Stimulated activated CD4-positive, alpha-beta T cell treated with anti-CD3 and anti-CD28 coated beads, TNF-alpha, amount 100 ng/mL, for 4 hours (primary cell): ENCODE measurements around the gene ARFGAP1.

Experiments
- DNase-seq, 3 experiments: peaks; one replicate each; pipeline ENCODE4 v3.0.0-alpha.2; 2020; ENCODE audit warnings: low read depth in 3 of 3

The ARFGAP1 gene

DNA sequence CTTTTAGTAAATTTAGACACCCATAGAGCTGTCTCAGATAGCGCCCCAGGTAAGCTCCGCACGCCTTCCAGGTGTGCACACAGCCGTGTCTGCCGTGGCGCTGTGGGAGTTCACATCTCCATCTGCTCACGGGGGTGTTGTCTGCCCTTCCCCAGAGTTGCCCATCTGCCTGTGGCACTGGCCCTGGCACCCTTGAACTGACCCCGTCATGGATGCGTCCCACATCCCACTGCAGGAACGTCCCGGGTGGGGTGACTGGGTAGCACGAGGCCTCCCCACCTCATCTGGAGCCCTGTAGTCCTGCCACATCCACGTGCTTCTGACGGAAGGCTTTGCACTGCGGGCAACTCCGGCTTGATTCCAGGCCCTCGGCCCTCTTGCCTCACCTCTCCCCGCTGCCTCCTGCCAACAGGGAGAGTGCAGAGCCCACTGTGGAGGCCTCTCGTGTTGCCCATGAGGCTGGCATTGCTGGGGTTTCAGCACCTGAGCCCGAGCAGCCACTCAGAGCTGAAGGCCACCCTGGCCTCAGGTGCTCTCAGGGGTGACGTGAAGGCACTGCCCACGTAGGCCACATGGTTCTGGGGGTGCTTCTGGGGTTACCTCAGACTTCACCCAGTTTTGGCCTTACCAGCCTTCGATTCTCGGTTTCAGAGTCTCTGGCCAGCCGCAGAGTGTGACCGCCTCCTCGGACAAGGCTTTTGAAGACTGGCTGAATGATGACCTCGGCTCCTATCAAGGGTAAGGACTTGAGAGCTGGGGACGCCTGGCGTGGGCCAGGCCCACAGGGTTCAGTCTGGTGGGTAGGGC is 5.1 kb downstream of the ARFGAP1 start:
- DNase-seq, result no peak

DNA sequence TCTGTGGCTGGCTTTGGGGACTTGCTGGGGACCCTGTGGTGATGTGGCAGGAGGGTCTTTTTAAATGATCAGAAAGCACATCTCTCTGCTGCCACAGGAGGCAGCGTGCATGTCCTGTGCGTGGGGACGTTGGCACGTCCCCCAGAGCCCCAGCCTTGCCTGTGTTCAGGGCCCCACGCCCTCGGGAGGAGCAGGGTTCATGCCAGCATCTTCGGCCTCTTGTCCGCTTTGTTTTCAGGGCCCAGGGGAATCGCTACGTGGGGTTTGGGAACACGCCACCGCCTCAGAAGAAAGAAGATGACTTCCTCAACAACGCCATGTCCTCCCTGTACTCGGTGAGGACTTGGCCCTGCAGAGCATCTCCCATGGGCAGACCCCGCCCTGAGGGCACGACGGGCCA is 6.0 kb downstream of the ARFGAP1 start:
- DNase-seq, result no peak

DNA sequence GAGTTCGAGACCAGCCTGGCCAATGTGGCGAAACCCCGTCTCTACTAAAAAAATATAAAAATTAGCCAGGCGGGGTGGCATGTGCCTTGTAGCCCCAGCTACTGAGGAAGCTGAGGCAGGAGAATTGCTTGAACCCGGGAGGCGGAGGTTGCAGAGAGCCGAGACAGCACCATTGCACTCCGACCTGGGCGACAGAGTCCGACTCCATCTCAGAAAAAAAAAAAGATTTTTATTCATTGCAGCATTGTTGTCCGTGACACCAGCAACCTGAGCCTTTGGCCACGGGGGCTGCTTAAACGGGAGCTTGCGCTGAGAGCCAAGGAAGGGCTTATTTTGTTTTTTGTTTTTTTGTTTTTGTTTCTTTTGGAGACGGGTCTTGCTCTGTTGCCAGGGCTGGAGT is 7.3 kb downstream of the ARFGAP1 start:
- no peak for DNase-seq

DNA sequence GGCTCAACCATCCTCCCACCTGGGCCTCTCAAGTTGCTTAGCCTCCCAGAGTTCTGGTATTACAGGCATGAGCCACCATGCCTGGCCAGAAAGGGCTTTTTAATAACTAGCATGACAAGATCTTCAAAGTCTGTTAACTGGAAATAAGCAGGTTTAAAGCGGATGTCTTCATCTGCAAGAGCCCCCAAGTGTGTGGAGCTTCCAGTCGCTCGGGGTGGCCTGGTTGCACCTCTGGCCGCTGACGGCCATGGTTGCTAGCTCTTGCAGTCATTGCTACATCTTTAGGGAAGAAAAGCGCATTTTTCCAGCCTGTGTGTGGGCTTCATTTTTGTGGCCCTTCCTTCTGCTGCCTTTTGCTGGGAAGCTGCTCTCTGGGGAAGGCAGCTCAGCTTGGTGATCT is 7.8 kb downstream of the ARFGAP1 start:
- DNase-seq, result no peak

DNA sequence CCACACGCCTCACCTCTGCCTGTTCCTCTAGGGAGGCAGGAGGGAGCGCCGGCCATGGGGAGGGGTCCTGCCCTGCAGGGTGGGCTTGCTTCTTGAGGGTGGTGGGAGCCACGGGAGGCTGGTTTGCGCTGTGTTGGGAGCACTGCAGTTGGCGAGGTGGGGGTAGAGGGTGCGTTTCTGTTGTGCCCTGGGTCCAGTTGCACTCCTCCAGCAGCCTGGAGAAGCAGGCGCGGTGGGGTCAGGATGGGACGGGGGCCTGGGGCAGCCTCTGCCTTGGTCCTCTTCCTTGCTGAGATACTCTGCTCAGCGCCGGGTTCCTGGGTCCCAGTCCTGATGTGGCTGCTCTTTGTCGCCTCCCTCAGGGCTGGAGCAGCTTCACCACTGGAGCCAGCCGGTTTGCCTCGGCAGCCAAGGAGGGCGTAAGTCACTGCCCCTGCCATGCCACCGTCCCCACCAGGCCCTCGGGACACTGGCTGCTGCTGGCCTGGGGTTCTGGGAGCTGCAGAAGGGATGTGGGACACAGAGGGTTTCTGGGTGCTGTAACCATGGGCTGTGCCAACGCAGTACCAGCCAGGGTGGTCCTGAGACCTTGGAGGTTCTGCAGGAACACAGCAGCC is 8.4 kb downstream of the ARFGAP1 start:
- DNase-seq, result no peak

DNA sequence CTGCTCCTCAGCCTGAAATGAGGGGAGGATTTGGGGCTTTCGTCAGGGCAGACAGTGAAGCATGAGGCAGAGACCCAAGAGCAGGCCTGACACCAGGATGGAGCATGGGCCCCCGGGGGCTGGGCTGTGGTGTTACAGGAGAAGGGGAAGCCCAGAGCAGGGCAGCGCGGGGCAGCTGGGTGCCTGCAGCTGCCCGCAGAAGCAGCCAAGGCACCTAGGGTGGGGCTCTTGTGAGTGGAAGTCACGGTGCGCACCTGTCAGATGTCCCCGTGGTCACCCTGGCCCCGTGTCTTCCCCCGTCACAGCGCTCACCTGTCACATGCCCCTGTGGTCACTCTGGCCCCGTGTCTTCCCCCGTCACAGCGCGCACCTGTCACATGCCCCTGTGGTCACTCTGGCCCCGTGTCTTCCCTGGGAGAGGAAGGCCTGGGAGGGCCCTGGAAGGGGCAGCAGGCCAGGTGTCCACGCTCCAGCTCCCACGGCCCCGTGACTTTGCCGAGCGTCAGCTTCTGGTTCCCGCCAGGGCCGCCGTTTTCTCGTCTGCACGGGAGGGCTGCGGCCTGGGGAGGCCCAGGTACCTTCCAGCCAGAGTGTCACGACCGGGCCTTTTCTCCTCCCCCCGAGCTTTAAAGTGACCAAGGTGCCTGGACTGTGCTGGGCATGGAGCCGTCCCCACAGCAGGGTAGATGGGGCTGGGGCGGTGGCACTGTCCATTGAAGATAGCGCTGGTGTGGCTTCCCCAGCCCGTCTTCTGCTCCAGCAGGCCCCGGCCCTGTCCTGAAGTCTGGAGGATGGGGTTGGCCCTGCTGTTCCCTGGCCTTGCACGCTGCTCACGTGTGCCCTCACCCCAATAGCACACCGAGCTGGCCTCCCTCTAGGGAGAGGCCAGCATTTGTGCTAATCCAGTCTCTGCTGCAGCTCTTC is 9.4 kb downstream of the ARFGAP1 start:
- DNase-seq, result no peak

DNA sequence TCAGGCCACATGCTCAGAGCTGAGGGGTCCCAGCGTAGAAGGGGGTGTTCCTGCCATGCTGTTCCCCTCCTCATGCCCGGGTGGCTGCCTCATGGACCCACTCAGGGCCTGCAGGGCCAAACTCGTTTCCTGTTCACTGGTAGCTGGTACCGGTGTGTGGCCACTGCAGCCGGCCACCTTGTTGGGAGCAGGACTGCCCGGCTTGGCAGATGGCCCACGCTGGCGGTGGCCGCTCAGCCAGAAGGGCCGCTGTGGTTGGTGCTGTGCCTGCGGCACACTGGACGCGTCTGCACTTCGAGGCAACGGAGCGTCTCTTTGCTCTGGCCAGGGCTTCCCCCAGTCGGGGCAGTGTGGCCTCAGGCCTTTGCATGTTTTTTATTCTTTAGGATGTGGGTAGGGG is 10.3 kb downstream of the ARFGAP1 start:
- no peak for DNase-seq

DNA sequence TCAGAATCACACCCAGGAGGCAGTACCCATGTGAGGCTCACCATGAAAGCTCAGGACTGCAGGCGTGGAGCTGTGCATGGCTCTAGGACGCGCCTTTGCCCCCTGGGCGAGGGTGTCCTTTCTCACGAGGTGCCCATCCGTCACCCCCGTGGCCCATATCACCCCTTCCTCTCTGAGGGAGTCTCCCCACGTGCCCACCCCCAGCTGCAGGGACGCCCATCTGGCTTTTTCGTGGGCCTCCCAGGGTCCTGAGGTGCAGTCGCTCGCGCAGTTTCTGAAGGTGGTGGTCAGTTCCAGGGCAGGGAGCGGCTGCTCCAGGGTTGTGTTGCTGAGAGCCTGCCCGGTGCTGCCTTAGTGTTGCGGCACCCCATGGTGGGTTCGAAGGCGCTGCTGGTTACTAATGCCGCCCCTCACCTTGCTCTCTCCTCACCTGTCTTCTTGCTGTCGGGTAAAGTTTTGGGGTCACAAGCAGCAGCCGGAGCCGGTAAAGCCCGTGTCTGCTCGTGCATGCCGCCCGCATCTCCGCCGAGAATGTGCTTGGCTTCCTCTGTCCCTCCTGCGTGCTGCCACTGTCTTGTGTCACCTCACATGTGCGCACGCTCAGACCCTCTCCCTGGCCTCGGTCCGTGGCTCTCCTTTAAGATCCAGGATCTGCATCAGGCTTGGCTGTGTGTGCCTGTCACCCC is 10.9 kb downstream of the ARFGAP1 start:
- no peak for DNase-seq

DNA sequence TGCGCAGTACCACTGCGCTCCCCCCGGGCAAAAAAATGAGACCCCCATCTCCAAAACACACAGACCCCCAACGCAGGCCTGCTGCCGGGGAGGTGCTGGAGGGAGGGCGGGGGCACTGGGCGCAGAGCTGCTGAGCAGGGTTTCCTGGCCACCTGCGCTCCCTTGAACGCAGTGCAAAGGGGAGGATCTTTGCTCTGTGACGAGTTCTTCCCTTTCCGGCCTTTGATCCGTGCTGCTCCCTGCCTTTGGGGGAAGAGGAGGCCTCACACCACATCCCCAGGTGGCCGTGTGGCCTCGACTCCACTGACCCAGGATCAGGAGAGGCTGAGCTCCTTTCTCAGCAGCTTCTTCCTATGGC is 11.4 kb downstream of the ARFGAP1 start:
- no peak for DNase-seq

DNA sequence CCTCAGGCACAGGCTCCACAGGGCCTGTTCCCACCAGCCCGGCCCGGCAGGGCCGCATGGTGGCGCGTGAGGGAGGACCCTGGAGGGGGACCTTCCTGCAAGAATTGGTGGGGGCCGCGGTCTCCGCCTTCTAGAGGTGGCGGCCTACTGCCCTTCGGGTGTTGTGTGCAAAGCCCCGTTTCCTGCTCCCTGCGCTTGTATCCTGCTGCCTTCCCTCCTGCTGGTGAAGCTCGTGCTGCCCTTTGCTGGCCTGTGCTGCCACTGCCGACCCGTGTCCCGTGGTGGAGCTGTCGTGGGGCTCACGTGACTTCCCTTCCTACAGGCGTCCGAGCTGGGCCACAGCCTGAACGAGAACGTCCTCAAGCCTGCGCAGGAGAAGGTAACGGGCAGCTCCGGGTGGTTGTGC is 11.9 kb downstream of the ARFGAP1 start:
- DNase-seq, result no peak

DNA sequence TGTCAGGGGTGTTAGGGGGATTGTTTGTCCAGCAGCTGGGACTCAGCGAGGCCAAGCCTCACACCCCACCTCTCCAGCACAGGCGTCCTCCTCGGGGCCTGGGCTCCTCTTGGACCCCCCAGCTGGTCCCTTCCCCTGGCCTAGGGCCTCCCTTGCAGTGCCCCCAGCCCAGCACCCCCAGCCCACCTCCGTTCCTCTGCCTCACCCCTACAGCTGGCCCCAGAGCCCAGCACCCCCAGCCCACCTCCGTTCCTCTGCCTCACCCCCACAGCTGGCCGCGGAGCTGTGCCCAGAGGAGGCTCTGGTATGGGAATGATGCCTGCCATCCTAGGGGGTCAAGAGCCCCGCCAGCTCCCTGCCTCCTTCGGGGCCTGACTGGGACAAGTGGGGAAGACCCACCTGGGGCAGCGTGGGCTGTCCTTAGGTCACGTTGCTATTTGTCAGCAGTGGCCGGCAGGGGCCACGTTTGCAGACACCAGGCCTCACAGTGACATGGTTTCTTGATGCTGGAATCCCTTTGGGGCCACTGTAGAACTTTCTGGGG is 12.4 kb downstream of the ARFGAP1 start:
- no peak for DNase-seq

DNA sequence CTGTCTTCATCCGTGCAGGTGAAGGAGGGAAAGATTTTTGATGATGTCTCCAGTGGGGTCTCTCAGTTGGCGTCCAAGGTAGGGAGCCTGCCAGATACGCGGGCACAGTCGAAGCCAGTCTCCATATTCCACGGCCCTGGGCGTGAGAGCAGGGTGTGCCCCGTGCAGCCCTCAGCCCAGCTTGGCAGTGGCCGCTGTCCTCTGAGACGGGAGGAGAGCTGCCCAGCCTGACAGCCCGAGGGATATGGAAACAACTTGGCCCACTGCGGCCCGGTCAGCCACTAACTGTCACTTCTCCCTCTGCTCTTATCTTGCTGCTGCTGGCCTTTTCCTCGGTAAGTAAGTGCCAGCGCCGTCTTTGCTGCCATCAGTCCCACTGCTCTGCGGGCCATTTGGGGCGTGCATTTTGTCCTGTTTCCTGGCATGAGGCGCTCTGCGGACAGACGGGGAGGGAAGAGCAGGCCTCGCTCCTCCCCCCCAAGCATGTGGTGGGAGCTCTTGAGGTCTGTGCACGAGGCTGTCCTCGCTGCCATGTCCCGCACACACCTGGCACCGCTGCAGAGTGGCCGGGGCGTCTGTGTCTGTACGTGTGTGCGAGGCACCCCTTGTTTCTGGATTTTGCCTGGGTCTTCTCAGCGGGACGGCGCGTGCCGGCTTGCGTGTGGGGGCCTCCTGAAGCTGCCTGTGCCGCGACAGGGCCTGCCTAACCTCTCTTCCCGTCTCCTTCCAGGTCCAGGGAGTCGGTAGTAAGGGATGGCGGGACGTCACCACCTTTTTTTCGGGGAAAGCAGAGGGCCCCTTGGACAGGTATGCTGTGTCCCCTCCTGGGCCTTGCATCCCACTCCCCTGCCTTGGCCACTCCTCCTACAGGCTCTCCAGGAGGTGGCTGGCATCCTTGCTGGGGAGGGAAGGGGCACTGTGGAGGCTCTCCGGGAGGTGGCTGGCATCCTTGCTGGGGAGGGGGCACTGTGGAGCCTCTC is 13.3 kb downstream of the ARFGAP1 start:
- no peak for DNase-seq

DNA sequence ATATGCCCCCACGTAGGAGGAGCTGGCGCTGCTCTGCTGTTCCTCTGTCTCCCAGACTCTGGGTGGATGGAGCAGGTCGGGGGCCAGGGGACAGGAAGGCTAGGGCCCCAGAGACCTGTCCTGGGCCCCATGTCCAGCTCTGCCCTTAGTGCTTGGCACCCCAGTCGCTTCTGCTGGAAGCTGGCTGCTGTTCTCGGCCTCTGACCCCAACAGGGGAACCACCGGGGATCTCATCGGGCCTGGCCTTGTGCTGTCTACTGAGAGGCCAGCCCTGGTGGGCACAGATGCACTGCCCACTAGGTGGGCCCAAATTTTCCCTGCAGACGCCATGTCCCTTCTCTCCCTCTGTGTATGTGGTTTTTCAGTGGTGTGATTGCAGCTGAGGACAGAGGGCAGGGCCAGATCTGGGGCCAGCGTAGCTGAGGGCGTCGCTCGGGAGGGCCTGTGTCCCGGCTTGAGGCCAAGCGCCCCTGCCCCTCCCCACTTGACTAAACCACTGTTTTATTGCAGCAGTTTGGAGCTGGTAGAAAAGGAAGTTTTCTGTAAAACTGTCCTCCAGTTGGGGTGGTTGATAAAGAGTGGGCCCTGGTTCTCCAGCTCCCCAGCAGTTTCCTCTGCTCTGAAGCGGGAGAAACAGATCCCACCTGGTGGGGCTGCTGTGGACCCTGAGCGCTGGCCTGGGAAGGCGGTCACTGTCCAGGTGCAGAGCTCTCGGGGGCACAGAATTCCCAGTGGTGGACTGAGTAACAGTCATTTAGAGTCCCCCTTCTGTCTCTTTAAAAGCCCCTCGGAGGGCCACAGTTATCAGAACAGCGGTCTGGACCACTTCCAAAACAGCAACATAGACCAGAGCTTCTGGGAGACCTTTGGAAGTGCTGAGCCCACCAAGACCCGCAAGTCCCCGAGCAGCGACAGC is 14.4 kb downstream of the ARFGAP1 start:
- DNase-seq, result no peak

DNA sequence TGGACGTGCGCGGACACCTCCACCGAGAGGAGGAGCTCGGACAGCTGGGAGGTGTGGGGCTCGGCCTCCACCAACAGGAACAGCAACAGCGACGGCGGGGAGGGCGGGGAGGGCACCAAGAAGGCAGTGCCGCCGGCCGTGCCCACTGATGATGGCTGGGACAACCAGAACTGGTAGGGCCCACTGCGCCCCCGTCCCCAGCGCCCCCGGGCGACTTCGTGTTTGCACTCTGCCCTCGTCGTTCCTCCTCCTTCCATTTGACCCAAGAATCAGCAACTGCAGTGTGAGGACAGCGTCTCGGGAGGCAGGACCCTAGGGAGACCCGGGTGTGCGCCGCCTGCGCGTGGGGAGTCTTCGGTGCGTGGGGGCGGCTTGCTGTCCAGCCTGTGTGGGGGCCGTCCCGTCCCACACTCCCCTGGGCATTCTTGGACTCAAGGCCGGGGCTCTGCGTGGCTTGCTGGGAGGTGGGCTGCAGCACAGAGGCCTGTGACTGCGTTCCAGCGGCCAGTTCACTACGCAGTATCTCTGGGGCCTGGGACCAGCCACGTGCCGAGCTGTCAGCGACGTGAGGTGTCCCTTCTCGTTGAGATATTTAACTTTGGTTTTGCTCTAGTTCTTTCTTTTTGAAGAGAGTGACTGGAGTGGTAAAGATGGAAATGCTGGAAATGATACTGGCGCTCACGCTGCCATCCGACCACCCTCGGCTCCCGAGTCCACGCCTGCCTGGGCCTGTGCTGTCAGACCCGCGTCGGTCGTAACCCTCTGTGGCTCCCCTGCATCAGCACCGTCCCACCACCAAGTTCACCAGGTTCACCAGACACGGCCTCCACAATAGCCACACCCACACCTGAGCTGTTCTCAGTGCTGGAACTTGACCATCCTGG is 15.3 kb downstream of the ARFGAP1 start:
- no peak for DNase-seq

DNA sequence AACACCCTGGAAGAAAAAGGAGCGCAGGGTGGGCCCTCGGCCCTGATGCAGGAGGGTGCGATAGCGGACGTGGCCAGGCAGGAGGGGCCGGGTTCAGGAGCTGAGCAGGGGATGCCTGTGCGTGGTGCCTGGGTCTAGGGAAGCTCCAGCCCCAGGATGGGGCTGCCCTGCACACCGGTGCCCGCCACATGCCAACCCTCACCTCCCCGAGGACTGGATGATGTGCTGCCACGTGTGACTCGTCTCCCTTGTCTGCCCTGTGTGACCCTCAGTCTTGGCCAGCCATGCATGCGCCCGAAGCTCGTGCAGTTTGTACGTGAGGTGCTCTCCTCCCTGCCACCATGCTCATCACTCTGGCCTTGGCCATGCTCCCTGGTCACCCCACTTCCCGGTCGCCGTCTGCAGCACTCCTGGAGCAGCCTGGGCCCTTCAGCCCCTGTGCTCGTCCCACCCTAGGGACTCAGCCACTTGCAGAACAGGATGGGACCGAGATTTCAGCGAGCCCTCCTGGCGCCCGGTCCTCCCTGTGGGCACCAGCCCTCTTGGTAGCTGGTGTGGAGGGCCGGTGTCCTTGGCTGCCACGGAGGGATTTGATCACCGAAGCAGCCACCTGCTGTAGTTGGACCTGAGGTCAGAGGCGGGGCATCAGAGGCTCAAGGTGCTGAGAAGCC is 16.1 kb downstream of the ARFGAP1 start:
- DNase-seq, result no peak

DNA sequence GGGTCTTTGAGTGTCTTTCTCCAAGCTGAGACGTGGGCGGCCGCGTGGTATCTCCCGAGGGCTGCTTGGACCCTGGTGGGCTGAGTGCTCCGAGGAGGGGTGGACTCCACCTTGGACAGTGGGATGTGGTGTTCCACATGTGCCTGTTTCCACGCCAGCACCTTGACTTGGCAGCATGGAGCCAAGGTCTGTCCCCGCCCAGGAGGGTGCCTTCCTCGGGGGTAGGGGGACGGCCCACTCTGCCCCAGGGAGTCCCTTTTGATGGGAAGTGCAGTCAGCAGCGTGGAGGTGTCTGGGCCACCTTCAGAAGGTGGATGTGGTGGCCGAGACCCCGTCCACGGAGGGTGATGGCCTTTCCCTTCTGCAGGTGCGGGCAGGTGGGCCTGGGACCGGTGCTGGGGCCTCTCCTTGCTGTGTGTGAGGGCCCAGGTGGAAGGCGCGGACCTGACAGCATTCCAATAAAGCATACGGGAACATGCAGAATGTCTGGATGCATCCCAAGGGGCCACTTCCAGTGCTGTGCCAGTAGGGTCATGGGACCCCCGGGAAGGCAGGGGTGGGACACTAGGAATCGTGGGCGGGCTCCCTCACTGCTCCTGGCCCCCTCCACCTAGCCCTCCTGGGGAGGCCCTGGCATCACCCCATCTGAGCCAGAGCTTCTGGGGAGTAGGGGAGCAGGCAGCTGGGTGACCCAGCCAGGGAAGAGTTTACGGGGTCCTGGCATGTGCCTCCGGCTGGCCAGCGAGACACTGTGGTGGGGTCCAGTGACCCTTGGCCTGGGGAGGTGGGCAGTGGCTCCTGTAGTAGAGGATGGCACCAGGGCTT is 16.9 kb downstream of the ARFGAP1 start:
- no peak for DNase-seq

DNA sequence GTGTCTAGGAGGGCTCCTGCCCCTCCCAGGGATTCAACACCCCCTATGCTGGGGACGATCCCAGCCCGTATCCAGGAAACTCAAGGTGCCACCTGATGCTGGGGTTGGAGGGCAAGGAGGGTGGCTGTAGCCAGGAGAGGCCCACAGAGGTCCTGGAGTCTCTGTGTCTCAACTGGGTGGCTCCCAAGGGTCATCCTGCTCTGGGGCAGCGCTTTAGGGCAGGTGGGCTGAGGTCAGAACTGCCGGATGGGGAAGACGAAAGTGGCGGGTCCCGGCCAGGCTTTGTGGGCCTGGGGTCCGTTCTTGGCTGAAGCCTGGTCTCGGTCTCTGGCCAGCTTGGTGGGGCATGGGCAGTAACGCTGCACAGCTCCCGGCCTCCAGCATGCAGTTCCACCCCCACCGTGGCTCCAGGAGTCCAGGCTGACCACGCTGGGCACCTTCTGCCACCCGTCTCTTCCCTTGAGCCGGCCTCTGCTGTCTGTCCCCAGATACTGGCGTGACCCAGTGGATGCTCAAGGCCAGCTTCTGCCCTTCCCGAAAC is 17.6 kb downstream of the ARFGAP1 start:
- no peak for DNase-seq
